Liver (tissue), 9 donors: ENCODE results near the gene RPL23. TPM values are rescaled to one million over a fixed set of nuclear protein-coding genes. Genes with fewer than 3 reads are reported as not detected.

Experiments
- DNase-seq: peaks from one replicate; pipeline ENCODE4 v3.0.0-alpha.2; 2017; ENCODE audit warnings: low spot score
- H3K27ac ChIP-seq, 2 donors: one replicate each; pipeline ENCODE4 v1.7.0; 2013; ENCODE audit warnings: inconsistent platforms in 2 of 2, low read length in 2 of 2, control low read depth in 1 of 2, low read depth in 1 of 2, mild to moderate bottlenecking in 1 of 2
- H3K27me3 ChIP-seq, 4 donors: one replicate each; pipeline versions ENCODE4 v1.6.1 to v1.7.0; 2013; ENCODE audit warnings: low read length in 3 of 4, inconsistent platforms in 1 of 4, mild to moderate bottlenecking in 1 of 4, moderate library complexity in 1 of 4; ENCODE audit not compliant: control insufficient read depth in 4 of 4, insufficient read depth in 4 of 4
- H3K36me3 ChIP-seq, 4 donors: one replicate each; pipeline versions ENCODE4 v1.6.1 to v1.7.0; 2013; ENCODE audit warnings: low read length in 3 of 4, mild to moderate bottlenecking in 3 of 4, low read depth in 1 of 4, moderate library complexity in 1 of 4; ENCODE audit not compliant: control insufficient read depth in 4 of 4, insufficient read depth in 3 of 4
- H3K4me1 ChIP-seq, 4 donors: one replicate each; pipeline versions ENCODE4 v1.6.1 to v1.7.0; 2013; ENCODE audit warnings: low read length in 3 of 4, mild to moderate bottlenecking in 3 of 4, moderate library complexity in 1 of 4; ENCODE audit not compliant: control insufficient read depth in 4 of 4, insufficient read depth in 4 of 4
- H3K4me3 ChIP-seq, 3 donors: one replicate each; pipeline versions ENCODE4 v1.6.1 to v1.7.0; 2013; ENCODE audit warnings: low read length in 3 of 3, control low read depth in 1 of 3, low read depth in 1 of 3, mild to moderate bottlenecking in 1 of 3
- H3K9ac ChIP-seq, 2 donors: one replicate each; pipeline ENCODE4 v1.7.0; 2013; ENCODE audit warnings: low read length in 2 of 2, mild to moderate bottlenecking in 2 of 2, moderate library complexity in 2 of 2, control low read depth in 1 of 2, low read depth in 1 of 2
- H3K9me3 ChIP-seq, 4 donors: one replicate each; pipeline versions ENCODE4 v1.6.1 to v1.7.0; 2013; ENCODE audit warnings: low read length in 3 of 4; ENCODE audit not compliant: control insufficient read depth in 4 of 4
- EGR1 ChIP-seq, 2 donors: IDR thresholded peaks; 2 replicates each; pipeline ENCODE4 v1.6.1; 2016 to 2018; ENCODE audit warnings: antibody characterized with exemption in 2 of 2, low read depth in 2 of 2
- FOXA1 ChIP-seq: IDR thresholded peaks from 2 replicates; pipeline ENCODE4 v1.6.1; 2016; ENCODE audit warnings: antibody characterized with exemption
- FOXA2 ChIP-seq: IDR thresholded peaks from 2 replicates; pipeline ENCODE4 v1.6.1; 2016; ENCODE audit warnings: antibody characterized with exemption
- GABPA ChIP-seq, 2 donors: IDR thresholded peaks in 1 of 2; conservative IDR thresholded peaks in 1 of 2; 2 replicates each; pipeline ENCODE4 v1.6.1; 2016; ENCODE audit warnings: antibody characterized with exemption in 2 of 2, mild to moderate bottlenecking in 1 of 2, moderate library complexity in 1 of 2
- HNF4A ChIP-seq, 2 donors: conservative IDR thresholded peaks; 2 replicates each; pipeline ENCODE4 v1.6.1; 2016; ENCODE audit warnings: antibody characterized with exemption in 2 of 2, mild to moderate bottlenecking in 2 of 2
- HNF4G ChIP-seq: IDR thresholded peaks from 2 replicates; pipeline ENCODE4 v1.6.1; 2016; ENCODE audit warnings: antibody characterized with exemption
- JUND ChIP-seq, 2 donors: IDR thresholded peaks; 2 replicates each; pipeline ENCODE4 v1.6.1; 2016; ENCODE audit warnings: antibody characterized with exemption in 2 of 2
- MAX ChIP-seq: IDR thresholded peaks from 2 replicates; pipeline ENCODE4 v1.6.1; 2016; ENCODE audit warnings: antibody characterized with exemption
- NR2F2 ChIP-seq: IDR thresholded peaks from 2 replicates; pipeline ENCODE4 v1.6.1; 2016; ENCODE audit warnings: antibody characterized with exemption
- RAD21 ChIP-seq, 2 donors: IDR thresholded peaks; 2 replicates each; pipeline ENCODE4 v1.6.1; 2016; ENCODE audit warnings: antibody characterized with exemption in 2 of 2, mild to moderate bottlenecking in 2 of 2
- RXRA ChIP-seq, 2 donors: IDR thresholded peaks; 2 replicates each; pipeline ENCODE4 v1.6.1; 2017 to 2018; ENCODE audit warnings: antibody characterized with exemption in 2 of 2, mild to moderate bottlenecking in 1 of 2
- SP1 ChIP-seq: IDR thresholded peaks from 2 replicates; pipeline ENCODE4 v1.6.1; 2018; ENCODE audit warnings: antibody characterized with exemption, mild to moderate bottlenecking
- TAF1 ChIP-seq: conservative IDR thresholded peaks from 2 replicates; pipeline ENCODE4 v1.6.1; 2016; ENCODE audit warnings: antibody characterized with exemption, mild to moderate bottlenecking
- YY1 ChIP-seq: IDR thresholded peaks from 2 replicates; pipeline ENCODE4 v1.6.1; 2016; ENCODE audit warnings: antibody characterized with exemption, mild to moderate bottlenecking
- ZBTB33 ChIP-seq: IDR thresholded peaks from 2 replicates; pipeline ENCODE4 v1.6.1; 2016; ENCODE audit warnings: antibody characterized with exemption
- WGBS: extraction: QIAGEN DNeasy Blood & Tissue Kit; methylation state at CpG from one replicate; pipeline ENCODE4 v1.1.7; 2013; 5-methylcytosine and 5-hydroxymethylcytosine counted together
- polyA plus RNA-seq, 2 donors: library from polyadenylated mRNA; stranded (reverse) in 1 of 2; unstranded in 1 of 2; fragments of 200-250 nt in 1 of 2; fragments of >200 nt in 1 of 2; fragmentation: Nextera tagmentation in 1 of 2; extraction: Ambion mirVana in 1 of 2; gene quantifications; one replicate each; pipeline versions ENCODE4 v1.2.1 to v1.2.3, GENCODE V29; 2013 to 2015
- total RNA-seq, 2 donors: library from RNA; depleted of rRNA; stranded (reverse); fragments of >200 nt; gene quantifications; one replicate each; pipeline ENCODE4 v1.2.3, GENCODE V29; 2014
- TF ChIP-seq, protein P1 (sequence below): fragments of 150-350 bp; IDR thresholded peaks from 2 replicates; pipeline ENCODE4 v1.5.1; 2017; ENCODE audit warnings: improper control_type of control experiment, low read depth, low read length; ENCODE audit not compliant: missing input control
- TF ChIP-seq, protein P2 (sequence below): IDR thresholded peaks from 2 replicates; pipeline ENCODE4 v1.6.1; 2016; ENCODE audit warnings: antibody characterized with exemption, mild to moderate bottlenecking
- TF ChIP-seq, protein P3 (sequence below): IDR thresholded peaks from 2 replicates; pipeline ENCODE4 v1.6.1; 2016; ENCODE audit warnings: antibody characterized with exemption
- donor health status: healthy.
- donor health status: healthy.
- donor health status: healthy.
- donor health status: healthy.
- donor health status: healthy.

RPL23 gene
- total and polyA plus RNA-seq, 4 donors: 284 to 797 (median 646) TPM

GRCh38 chr17:38815576-38816193 is 37.8 kb downstream of the RPL23 start:
- no peak overlapping the region for H3K4me3 ChIP-seq
- H3K27ac ChIP-seq: no peak overlapping the region
- H3K9me3 ChIP-seq: no peaks in the 10 kb centered on the region
- WGBS: 81% methylated on average over 8 of the region's 8 CpGs
- no peaks in the 10 kb centered on the region for H3K27me3 ChIP-seq
- H3K36me3 ChIP-seq: peaks cover 17 to 47% (median 28%) of the 10 kb centered on the region in 4 donors
- DNase-seq: no peak
- TF ChIP-seq NR2F2 (no peak), HNF4G (no peak)
- TF ChIP-seq, protein P1, sequence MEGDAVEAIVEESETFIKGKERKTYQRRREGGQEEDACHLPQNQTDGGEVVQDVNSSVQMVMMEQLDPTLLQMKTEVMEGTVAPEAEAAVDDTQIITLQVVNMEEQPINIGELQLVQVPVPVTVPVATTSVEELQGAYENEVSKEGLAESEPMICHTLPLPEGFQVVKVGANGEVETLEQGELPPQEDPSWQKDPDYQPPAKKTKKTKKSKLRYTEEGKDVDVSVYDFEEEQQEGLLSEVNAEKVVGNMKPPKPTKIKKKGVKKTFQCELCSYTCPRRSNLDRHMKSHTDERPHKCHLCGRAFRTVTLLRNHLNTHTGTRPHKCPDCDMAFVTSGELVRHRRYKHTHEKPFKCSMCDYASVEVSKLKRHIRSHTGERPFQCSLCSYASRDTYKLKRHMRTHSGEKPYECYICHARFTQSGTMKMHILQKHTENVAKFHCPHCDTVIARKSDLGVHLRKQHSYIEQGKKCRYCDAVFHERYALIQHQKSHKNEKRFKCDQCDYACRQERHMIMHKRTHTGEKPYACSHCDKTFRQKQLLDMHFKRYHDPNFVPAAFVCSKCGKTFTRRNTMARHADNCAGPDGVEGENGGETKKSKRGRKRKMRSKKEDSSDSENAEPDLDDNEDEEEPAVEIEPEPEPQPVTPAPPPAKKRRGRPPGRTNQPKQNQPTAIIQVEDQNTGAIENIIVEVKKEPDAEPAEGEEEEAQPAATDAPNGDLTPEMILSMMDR: peak; percentile 17
- TF ChIP-seq, protein P2, sequence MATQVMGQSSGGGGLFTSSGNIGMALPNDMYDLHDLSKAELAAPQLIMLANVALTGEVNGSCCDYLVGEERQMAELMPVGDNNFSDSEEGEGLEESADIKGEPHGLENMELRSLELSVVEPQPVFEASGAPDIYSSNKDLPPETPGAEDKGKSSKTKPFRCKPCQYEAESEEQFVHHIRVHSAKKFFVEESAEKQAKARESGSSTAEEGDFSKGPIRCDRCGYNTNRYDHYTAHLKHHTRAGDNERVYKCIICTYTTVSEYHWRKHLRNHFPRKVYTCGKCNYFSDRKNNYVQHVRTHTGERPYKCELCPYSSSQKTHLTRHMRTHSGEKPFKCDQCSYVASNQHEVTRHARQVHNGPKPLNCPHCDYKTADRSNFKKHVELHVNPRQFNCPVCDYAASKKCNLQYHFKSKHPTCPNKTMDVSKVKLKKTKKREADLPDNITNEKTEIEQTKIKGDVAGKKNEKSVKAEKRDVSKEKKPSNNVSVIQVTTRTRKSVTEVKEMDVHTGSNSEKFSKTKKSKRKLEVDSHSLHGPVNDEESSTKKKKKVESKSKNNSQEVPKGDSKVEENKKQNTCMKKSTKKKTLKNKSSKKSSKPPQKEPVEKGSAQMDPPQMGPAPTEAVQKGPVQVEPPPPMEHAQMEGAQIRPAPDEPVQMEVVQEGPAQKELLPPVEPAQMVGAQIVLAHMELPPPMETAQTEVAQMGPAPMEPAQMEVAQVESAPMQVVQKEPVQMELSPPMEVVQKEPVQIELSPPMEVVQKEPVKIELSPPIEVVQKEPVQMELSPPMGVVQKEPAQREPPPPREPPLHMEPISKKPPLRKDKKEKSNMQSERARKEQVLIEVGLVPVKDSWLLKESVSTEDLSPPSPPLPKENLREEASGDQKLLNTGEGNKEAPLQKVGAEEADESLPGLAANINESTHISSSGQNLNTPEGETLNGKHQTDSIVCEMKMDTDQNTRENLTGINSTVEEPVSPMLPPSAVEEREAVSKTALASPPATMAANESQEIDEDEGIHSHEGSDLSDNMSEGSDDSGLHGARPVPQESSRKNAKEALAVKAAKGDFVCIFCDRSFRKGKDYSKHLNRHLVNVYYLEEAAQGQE: no peak
- H3K4me1 ChIP-seq: no peaks in the 10 kb centered on the region
- H3K9ac ChIP-seq: no peak overlapping the region

GRCh38 chr17:38809828-38810227 is 43.7 kb downstream of the RPL23 start:
- no peaks in the 10 kb centered on the region for H3K4me1 ChIP-seq
- no peak for DNase-seq
- no peaks in the 10 kb centered on the region for H3K9me3 ChIP-seq
- H3K36me3 ChIP-seq: peaks cover 25 to 68% (median 50%) of the 10 kb centered on the region in 4 donors
- TF ChIP-seq JUND (IDR thresholded peaks at IDR 0.05) (no peak), YY1 (no peak), RXRA (IDR thresholded peaks at IDR 0.05) (no peak), FOXA2 (no peak), MAX (no peak), SP1 (no peak), EGR1 (IDR thresholded peaks at IDR 0.05; ENCODE audit: low read depth in 2 of 2) (no peak), FOXA1 (no peak), GABPA (IDR thresholded peaks at IDR 0.05 in 1 of 2, conservative IDR thresholded peaks at IDR 0.05 in 1 of 2) (no peak), TAF1 (no peak), ZBTB33 (no peak), HNF4A (conservative IDR thresholded peaks at IDR 0.05) (no peak), RAD21 (IDR thresholded peaks at IDR 0.05) (no peak), NR2F2 (no peak), HNF4G (no peak)
- TF ChIP-seq, protein P2: no peak
- TF ChIP-seq, protein P1: no peak
- TF ChIP-seq, protein P3, sequence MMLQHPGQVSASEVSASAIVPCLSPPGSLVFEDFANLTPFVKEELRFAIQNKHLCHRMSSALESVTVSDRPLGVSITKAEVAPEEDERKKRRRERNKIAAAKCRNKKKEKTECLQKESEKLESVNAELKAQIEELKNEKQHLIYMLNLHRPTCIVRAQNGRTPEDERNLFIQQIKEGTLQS: no peak
- no peak overlapping the region for H3K9ac ChIP-seq
- no peaks in the 10 kb centered on the region for H3K27me3 ChIP-seq
- no peak overlapping the region for H3K4me3 ChIP-seq
- no peak overlapping the region for H3K27ac ChIP-seq
- 97% methylated on average over 7 of the region's 7 CpGs for WGBS
